ENCODE data around the gene RUNX3. TPM values are rescaled to one million over a fixed set of nuclear protein-coding genes. Genes with fewer than 3 reads are reported as not detected.

The RUNX3 gene
- total RNA-seq, 1 experiment from 2014 or later, result 0.28 TPM

DNA sequence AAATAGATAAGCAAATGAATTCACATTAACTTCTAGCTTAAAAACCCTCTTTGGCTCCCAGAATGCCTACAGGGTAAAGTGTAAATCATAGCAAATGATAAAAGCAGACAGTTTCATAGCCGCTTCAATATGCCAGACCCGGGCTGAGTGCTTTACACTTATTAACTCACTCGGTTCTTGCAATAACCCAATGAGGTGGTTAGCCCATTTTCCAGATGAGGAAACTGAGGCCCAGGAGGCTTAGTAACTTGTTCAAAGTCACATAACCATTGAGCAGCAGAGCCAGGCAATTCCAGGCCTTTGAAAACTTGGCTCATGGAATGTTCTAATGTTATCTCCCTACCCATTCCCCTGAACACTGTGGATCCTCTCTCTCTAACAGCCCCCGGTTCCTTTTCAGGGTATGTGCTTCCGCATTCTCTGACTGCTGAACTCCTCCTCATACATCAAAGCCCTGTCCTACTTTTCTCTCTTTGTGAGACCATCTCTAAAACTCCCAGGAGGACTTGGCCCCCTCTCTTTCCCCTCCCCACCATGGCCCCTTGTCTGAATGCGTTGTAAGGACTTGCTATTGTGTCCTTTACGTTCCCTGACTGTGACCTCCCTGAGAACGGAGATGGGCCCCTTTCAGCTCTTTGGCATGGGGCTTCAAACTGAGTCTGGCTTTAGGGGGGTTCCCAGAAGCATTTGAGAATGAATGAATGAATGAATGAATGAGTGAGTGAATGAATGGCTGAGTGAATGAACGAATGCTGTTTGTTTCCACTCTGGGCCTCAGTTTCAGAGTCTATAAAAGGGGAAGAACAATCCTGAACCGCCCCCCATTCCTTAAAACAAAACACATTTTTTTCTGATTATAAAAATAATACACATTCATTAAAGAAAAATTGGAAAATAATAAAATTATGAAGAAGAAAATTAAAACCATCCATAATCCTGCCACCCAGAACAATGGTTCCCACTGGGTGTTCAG is 15.6 kb upstream of the RUNX3 start:
- no peak for DNase-seq
- peaks cover 2% of the 10 kb centered on the region for H3K36me3 Mint-ChIP-seq (ENCODE audit: insufficient read depth, unreplicated experiment)
- peaks cover 39% of the 10 kb centered on the region for H3K27me3 Mint-ChIP-seq (ENCODE audit: unreplicated experiment)
- intact Hi-C loops (cut with micrococcal nuclease; ENCODE audit: unreplicated experiment), result no loop called here
- no peaks in the 10 kb centered on the region for H3K4me1 Mint-ChIP-seq (ENCODE audit: low read depth, unreplicated experiment)
- no peak overlapping the region for H3K27ac Mint-ChIP-seq (ENCODE audit: unreplicated experiment)
- H3K9me3 Mint-ChIP-seq (ENCODE audit: low read depth, unreplicated experiment), result no peaks in the 10 kb centered on the region
- TF ChIP-seq, protein P1, sequence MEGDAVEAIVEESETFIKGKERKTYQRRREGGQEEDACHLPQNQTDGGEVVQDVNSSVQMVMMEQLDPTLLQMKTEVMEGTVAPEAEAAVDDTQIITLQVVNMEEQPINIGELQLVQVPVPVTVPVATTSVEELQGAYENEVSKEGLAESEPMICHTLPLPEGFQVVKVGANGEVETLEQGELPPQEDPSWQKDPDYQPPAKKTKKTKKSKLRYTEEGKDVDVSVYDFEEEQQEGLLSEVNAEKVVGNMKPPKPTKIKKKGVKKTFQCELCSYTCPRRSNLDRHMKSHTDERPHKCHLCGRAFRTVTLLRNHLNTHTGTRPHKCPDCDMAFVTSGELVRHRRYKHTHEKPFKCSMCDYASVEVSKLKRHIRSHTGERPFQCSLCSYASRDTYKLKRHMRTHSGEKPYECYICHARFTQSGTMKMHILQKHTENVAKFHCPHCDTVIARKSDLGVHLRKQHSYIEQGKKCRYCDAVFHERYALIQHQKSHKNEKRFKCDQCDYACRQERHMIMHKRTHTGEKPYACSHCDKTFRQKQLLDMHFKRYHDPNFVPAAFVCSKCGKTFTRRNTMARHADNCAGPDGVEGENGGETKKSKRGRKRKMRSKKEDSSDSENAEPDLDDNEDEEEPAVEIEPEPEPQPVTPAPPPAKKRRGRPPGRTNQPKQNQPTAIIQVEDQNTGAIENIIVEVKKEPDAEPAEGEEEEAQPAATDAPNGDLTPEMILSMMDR (IDR thresholded peaks at IDR 0.05; ENCODE audit: unreplicated experiment), result no peak
- CTCF ChIA-PET, result no interaction called here
- no peak overlapping the region for H3K4me3 Mint-ChIP-seq (ENCODE audit: low read depth, unreplicated experiment)
- BruUV-seq (replicated peaks), result no TSS peak

DNA sequence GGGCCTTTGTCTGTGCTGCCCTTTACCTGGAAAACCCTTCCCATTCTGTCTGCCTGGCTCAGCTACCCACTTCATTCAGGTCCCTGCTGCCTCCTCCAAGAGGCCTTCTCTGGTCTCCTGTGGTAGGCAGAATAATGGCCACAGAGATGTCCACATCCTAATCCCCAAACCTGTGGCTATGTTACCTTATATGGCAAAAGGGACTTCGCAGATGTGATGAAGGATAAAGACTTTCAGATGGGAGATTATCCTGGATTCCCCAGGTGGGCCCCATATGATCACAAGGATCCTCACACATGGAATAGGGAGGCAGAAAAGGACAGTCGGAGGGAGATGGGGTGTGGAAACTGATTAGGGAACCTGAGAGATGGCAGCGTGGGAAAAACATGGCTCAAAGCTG is 14.2 kb upstream of the RUNX3 start:
- TF ChIP-seq, protein P1 (IDR thresholded peaks at IDR 0.05; ENCODE audit: unreplicated experiment), result no peak
- Mint-ChIP-seq H3K36me3 (ENCODE audit: insufficient read depth, unreplicated experiment) (peaks cover 5% of the 10 kb centered on the region), H3K27ac (ENCODE audit: unreplicated experiment) (no peak overlapping the region), H3K4me1 (ENCODE audit: low read depth, unreplicated experiment) (no peaks in the 10 kb centered on the region), H3K4me3 (ENCODE audit: low read depth, unreplicated experiment) (no peak overlapping the region), H3K9me3 (ENCODE audit: low read depth, unreplicated experiment) (no peaks in the 10 kb centered on the region), H3K27me3 (ENCODE audit: unreplicated experiment) (peaks cover 52% of the 10 kb centered on the region)
- intact Hi-C loops (cut with micrococcal nuclease; ENCODE audit: unreplicated experiment), result no loop called here
- no peak for DNase-seq
- BruUV-seq (replicated peaks), result no TSS peak
- CTCF ChIA-PET, result no interaction called here

DNA sequence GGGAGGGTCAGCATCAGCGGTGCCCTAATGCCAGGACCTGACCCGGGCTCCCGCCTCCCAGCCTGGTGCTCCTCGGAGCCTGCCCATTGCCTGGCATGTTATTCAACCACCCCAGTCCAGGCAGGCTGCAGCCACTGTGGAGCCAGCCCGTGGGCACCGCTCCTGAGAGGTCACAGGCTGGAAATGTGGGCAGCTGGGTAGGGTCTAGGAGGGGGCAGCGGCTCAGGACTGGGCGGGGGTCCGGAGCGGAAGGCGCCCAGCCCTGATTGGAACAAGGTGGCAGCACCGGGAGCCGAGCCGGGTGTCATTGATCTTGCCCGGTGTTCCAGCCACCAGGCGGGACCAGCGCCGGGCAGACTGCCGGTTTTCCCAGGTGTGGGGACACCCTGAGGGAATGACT is 12.7 kb upstream of the RUNX3 start:
- DNase-seq, result no peak
- TF ChIP-seq, protein P1 (IDR thresholded peaks at IDR 0.05; ENCODE audit: unreplicated experiment), result no peak
- Mint-ChIP-seq H3K9me3 (ENCODE audit: low read depth, unreplicated experiment) (no peaks in the 10 kb centered on the region), H3K36me3 (ENCODE audit: insufficient read depth, unreplicated experiment) (peaks cover 5% of the 10 kb centered on the region), H3K27ac (ENCODE audit: unreplicated experiment) (no peak overlapping the region), H3K27me3 (ENCODE audit: unreplicated experiment) (peaks cover 67% of the 10 kb centered on the region), H3K4me3 (ENCODE audit: low read depth, unreplicated experiment) (no peak overlapping the region), H3K4me1 (ENCODE audit: low read depth, unreplicated experiment) (no peaks in the 10 kb centered on the region)
- intact Hi-C loops (cut with micrococcal nuclease; ENCODE audit: unreplicated experiment), result no loop called here
- CTCF ChIA-PET, result no interaction called here
- BruUV-seq (replicated peaks), result no TSS peak

DNA sequence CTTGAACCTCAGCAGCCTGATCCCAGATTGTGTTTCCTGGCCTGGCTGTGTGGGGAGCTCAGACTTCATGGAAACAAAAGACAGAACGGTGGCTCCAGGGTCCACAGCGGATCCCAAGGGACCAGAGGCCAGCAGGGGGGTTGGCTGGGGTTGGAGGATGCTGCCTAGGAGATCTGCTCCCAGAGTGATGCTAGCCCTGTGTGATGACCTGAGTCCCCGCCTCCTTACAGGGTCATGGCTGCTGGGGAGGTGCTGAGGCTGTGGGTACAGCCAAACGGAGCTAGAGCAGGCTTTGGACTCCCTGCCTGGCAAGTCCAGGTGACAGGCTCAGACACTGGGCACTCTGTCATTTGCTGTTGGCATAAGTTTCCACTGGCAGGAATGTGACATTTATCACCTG is 11.5 kb upstream of the RUNX3 start:
- Mint-ChIP-seq H3K4me1 (ENCODE audit: low read depth, unreplicated experiment) (no peaks in the 10 kb centered on the region), H3K27ac (ENCODE audit: unreplicated experiment) (no peak overlapping the region), H3K9me3 (ENCODE audit: low read depth, unreplicated experiment) (no peaks in the 10 kb centered on the region), H3K36me3 (ENCODE audit: insufficient read depth, unreplicated experiment) (peaks cover 5% of the 10 kb centered on the region), H3K4me3 (ENCODE audit: low read depth, unreplicated experiment) (no peak overlapping the region), H3K27me3 (ENCODE audit: unreplicated experiment) (peaks cover 74% of the 10 kb centered on the region)
- TF ChIP-seq, protein P1 (IDR thresholded peaks at IDR 0.05; ENCODE audit: unreplicated experiment), result no peak
- CTCF ChIA-PET, result no interaction called here
- BruUV-seq (replicated peaks), result no TSS peak
- DNase-seq, result no peak
- intact Hi-C loops (cut with micrococcal nuclease; ENCODE audit: unreplicated experiment), result no loop called here
